DMS53 treated with DMSO at 0.1 percent for 48 hours (cell line): Measurements from ENCODE around the gene BCHE.

Experiments
- DNase-seq: peaks from one replicate; lab custom pipeline; 2025; ENCODE audit not compliant: unreplicated experiment; lab: John Stamatoyannopoulos, UW

The BCHE gene

GRCh38 chr3:165753560-165753959 is 83.7 kb downstream of the BCHE start:
- DNase-seq = no peak

GRCh38 chr3:165751637-165752036 is 85.6 kb downstream of the BCHE start:
- no peak for DNase-seq

GRCh38 chr3:165749821-165750220 is 87.4 kb downstream of the BCHE start:
- no peak for DNase-seq

GRCh38 chr3:165749241-165749640 is 88.0 kb downstream of the BCHE start:
- no peak for DNase-seq

GRCh38 chr3:165748094-165748493 is 89.1 kb downstream of the BCHE start:
- no peak for DNase-seq

GRCh38 chr3:165746874-165747273 is 90.3 kb downstream of the BCHE start:
- DNase-seq = no peak

- no peak for DNase-seq
These were observed 93.2 kb downstream of the BCHE start for GRCh38 chr3:165744025-165744424.

- no peak for DNase-seq
These were observed 94.9 kb downstream of the BCHE start for GRCh38 chr3:165742351-165742750.

GRCh38 chr3:165729756-165730155 is 107.5 kb downstream of the BCHE start:
- no peak for DNase-seq

- DNase-seq = no peak
These were observed 108.3 kb downstream of the BCHE start for GRCh38 chr3:165728924-165729323.

- DNase-seq = no peak
These were observed 111.9 kb downstream of the BCHE start for GRCh38 chr3:165725296-165725695.
